Activated B cell treated with CpG ODN at 0.5 μM for 24 hours (primary cell): Measurements from ENCODE around the gene RXRB. TPM values are rescaled to one million over a fixed set of nuclear protein-coding genes. Genes with fewer than 3 reads are reported as not detected.
"Not testable (repeated sequence)": the region's sequence is repeated elsewhere in the genome, so short reads cannot be mapped to it uniquely, and the experiment has no call there.

Experiments used
- ATAC-seq: fragments of 200-7000 bp; cut with Tn5 transposase; one replicate; pipeline ENCODE4 v1.10.0; 2021; ENCODE audit warnings: low read depth, mild to moderate bottlenecking, moderate library complexity
- CTCF ChIA-PET: fragments of 350-600 bp; sonication (Branson Sonifier 250); formaldehyde crosslinking; loops from one replicate; lab custom pipeline; 2021; ENCODE audit warnings: antibody characterized with exemption; lab: Charles Lee
- POLR2A ChIA-PET: fragments of 350-600 bp; sonication (Branson Sonifier 250); formaldehyde crosslinking; loops from one replicate; lab custom pipeline; 2021; ENCODE audit warnings: antibody characterized with exemption; lab: Charles Lee
- DNase-seq: peaks from one replicate; pipeline ENCODE4 v3.0.0; 2022
- H3K27ac Mint-ChIP-seq: one replicate; pipeline ENCODE4 v1.8.0; 2020; ENCODE audit warnings: mixed read lengths
- H3K27me3 Mint-ChIP-seq: one replicate; pipeline ENCODE4 v1.8.0; 2021; ENCODE audit warnings: mixed read lengths
- H3K36me3 Mint-ChIP-seq: one replicate; pipeline ENCODE4 v1.8.0; 2021; ENCODE audit warnings: low read depth, mixed read lengths
- H3K4me1 Mint-ChIP-seq: one replicate; pipeline ENCODE4 v1.8.0; 2021; ENCODE audit warnings: mixed read lengths
- H3K4me3 Mint-ChIP-seq: one replicate; pipeline ENCODE4 v1.8.0; 2020; ENCODE audit warnings: mild to moderate bottlenecking, mixed read lengths
- H3K9me3 Mint-ChIP-seq: one replicate; pipeline ENCODE4 v1.8.0; 2020; ENCODE audit warnings: mixed read lengths
- CTCF ChIP-seq: fragments of 200-600 bp; IDR thresholded peaks from one replicate; pipeline ENCODE4 v1.8.0; 2022; ENCODE audit warnings: antibody characterized with exemption, mild to moderate bottlenecking
- intact Hi-C: fragments of 100-400 bp; cut with micrococcal nuclease; formaldehyde crosslinking; loops from one replicate; pipeline ENCODE4 v1.15.1; 2024
- total RNA-seq: library from RNA; stranded (reverse); gene quantifications from 2 replicates; pipeline ENCODE4 v1.2.3, GENCODE V29; 2022

The RXRB gene
- total RNA-seq, 1 donor from 2014 or later: 74.3 TPM

- no peaks in the 10 kb centered on the region for H3K36me3 Mint-ChIP-seq
- intact Hi-C loops: no loop called here
- ATAC-seq (no peak), DNase-seq (no peak)
- peaks cover 6% of the 10 kb centered on the region for H3K27me3 Mint-ChIP-seq
- ChIA-PET POLR2A (no interaction called here), CTCF (interaction anchor here (0.9 to 1.4 kb wide), 3 partner anchors 19 to 143 kb away, joined by 3 to 9 read pairs (median 3); no protein-coding TSS in a partner anchor)
- peaks cover 2% of the 10 kb centered on the region for H3K9me3 Mint-ChIP-seq
- TF ChIP-seq CTCF: no peak
- H3K4me1 Mint-ChIP-seq: peaks cover 7% of the 10 kb centered on the region
- H3K4me3 Mint-ChIP-seq: no peak overlapping the region
- H3K27ac Mint-ChIP-seq: no peak overlapping the region
Measured at GRCh38 chr6:33156561-33156960, 43.9 kb downstream of the RXRB start.

- ATAC-seq (no peak), DNase-seq (no peak)
- Mint-ChIP-seq H3K27ac (no peak overlapping the region), H3K4me1 (peaks cover 2% of the 10 kb centered on the region), H3K36me3 (no peaks in the 10 kb centered on the region), H3K4me3 (no peak overlapping the region), H3K9me3 (peaks cover 2% of the 10 kb centered on the region), H3K27me3 (peaks cover 10% of the 10 kb centered on the region)
- intact Hi-C loops: no loop called here
- CTCF ChIA-PET: interaction anchor here (1.4 kb wide), 1 partner anchor 9 kb away, joined by 4 read pairs; no protein-coding TSS in a partner anchor
- TF ChIP-seq CTCF: no peak
- POLR2A ChIA-PET: no interaction called here
Measured at GRCh38 chr6:33154349-33154748, 46.1 kb downstream of the RXRB start.

- intact Hi-C loops: no loop called here
- no peak overlapping the region for H3K4me3 Mint-ChIP-seq
- H3K36me3 Mint-ChIP-seq: no peaks in the 10 kb centered on the region
- no peak for DNase-seq
- CTCF ChIA-PET: interaction anchor here (0.9 to 6.9 kb wide), 8 partner anchors 9 to 152 kb away, joined by 3 to 58 read pairs (median 8); no protein-coding TSS in a partner anchor
- ATAC-seq: no peak
- H3K27me3 Mint-ChIP-seq: peaks cover 9% of the 10 kb centered on the region
- peaks cover 5% of the 10 kb centered on the region for H3K4me1 Mint-ChIP-seq
- no peak for TF ChIP-seq CTCF
- POLR2A ChIA-PET: interaction anchor here (0.6 to 0.8 kb wide), 3 partner anchors 16 to 139 kb away, joined by 3 to 9 read pairs (median 3); no protein-coding TSS in a partner anchor
- peaks cover 2% of the 10 kb centered on the region for H3K9me3 Mint-ChIP-seq
- H3K27ac Mint-ChIP-seq: no peak overlapping the region
Measured at GRCh38 chr6:33151050-33151449, 49.4 kb downstream of the RXRB start.

GRCh38 chr6:33150560-33150959 lies 49.9 kb downstream of the RXRB start:
- H3K9me3 Mint-ChIP-seq, H3K36me3 Mint-ChIP-seq, ATAC-seq, DNase-seq, intact Hi-C loops, H3K4me3 Mint-ChIP-seq, H3K4me1 Mint-ChIP-seq, H3K27me3 Mint-ChIP-seq, H3K27ac Mint-ChIP-seq: not testable (repeated sequence)
- CTCF ChIA-PET: interaction anchor here (0.9 to 6.9 kb wide), 8 partner anchors 9 to 151 kb away, joined by 3 to 58 read pairs (median 8); no protein-coding TSS in a partner anchor
- POLR2A ChIA-PET: interaction anchor here (0.6 to 1.4 kb wide), 3 partner anchors 15 to 179 kb away, joined by 3 to 9 read pairs (median 4); no protein-coding TSS in a partner anchor

GRCh38 chr6:33147807-33148666 lies 52.4 kb downstream of the RXRB start:
- POLR2A ChIA-PET: interaction anchor here (0.5 to 0.9 kb wide), 2 partner anchors 58 to 163 kb away, joined by 3 to 5 read pairs; no protein-coding TSS in a partner anchor
- Mint-ChIP-seq H3K4me3 (no peak overlapping the region), H3K4me1 (peaks cover 14% of the 10 kb centered on the region), H3K36me3 (no peaks in the 10 kb centered on the region), H3K27me3 (peaks cover 6% of the 10 kb centered on the region), H3K27ac (no peak overlapping the region), H3K9me3 (peaks cover 2% of the 10 kb centered on the region)
- TF ChIP-seq CTCF: peak; percentile 29
- intact Hi-C loops: loop anchor here (1.0 to 10.0 kb wide), 6 partner anchors 30 to 253 kb away; no protein-coding TSS in a partner anchor
- ATAC-seq: no peak
- no peak for DNase-seq
- CTCF ChIA-PET: interaction anchor here (0.7 to 6.9 kb wide), 23 partner anchors 10 to 1359 kb away, joined by 3 to 58 read pairs (median 5); partner anchors contain the start of gene HLA-DPB1
